ENCODE results near the gene TPH2. TPM values are rescaled to one million over a fixed set of nuclear protein-coding genes. Genes with fewer than 3 reads are reported as not detected.

The TPH2 gene
- total and polyA plus RNA-seq, 4 donors = not detected

- H3K9me3 ChIP-seq (ENCODE audit: control insufficient read depth in 4 of 4, low read length in 3 of 4) = no peaks in the 10 kb centered on the region
- H3K4me1 ChIP-seq (ENCODE audit: control insufficient read depth in 4 of 4, insufficient read depth in 4 of 4, low read length in 3 of 4) = peaks cover 4 to 15% (median 11%) of the 10 kb centered on the region in 4 donors
- H3K27me3 ChIP-seq (ENCODE audit: control insufficient read depth in 4 of 4, insufficient read depth in 4 of 4, low read length in 3 of 4) = no peaks in the 10 kb centered on the region
- no peak overlapping the region for H3K9ac ChIP-seq (ENCODE audit: low read depth in 1 of 2, low read length in 2 of 2)
- no peak for DNase-seq (ENCODE audit: low spot score)
- H3K36me3 ChIP-seq (ENCODE audit: control insufficient read depth in 4 of 4, insufficient read depth in 3 of 4, low read depth in 1 of 4, low read length in 3 of 4) = no peaks in the 10 kb centered on the region
- H3K27ac ChIP-seq (ENCODE audit: low read depth in 1 of 2, low read length in 2 of 2) = no peak overlapping the region
- TF ChIP-seq RXRA (IDR thresholded peaks at IDR 0.05) = no peak
- WGBS = 82% methylated on average over 3 of the region's 3 CpGs
- no peak overlapping the region for H3K4me3 ChIP-seq (ENCODE audit: low read depth in 1 of 3, low read length in 3 of 3)
Measured at GRCh38 chr12:71948390-71948789, 9.7 kb downstream of the TPH2 start.

- no peaks in the 10 kb centered on the region for H3K36me3 ChIP-seq (ENCODE audit: control insufficient read depth in 4 of 4, insufficient read depth in 3 of 4, low read depth in 1 of 4, low read length in 3 of 4)
- no peak for DNase-seq (ENCODE audit: low spot score)
- H3K4me3 ChIP-seq (ENCODE audit: low read depth in 1 of 3, low read length in 3 of 3) = no peak overlapping the region
- H3K9ac ChIP-seq (ENCODE audit: low read depth in 1 of 2, low read length in 2 of 2) = no peak overlapping the region
- WGBS = 77% methylated on average over 3 of the region's 3 CpGs
- H3K9me3 ChIP-seq (ENCODE audit: control insufficient read depth in 4 of 4, low read length in 3 of 4) = no peaks in the 10 kb centered on the region
- H3K4me1 ChIP-seq (ENCODE audit: control insufficient read depth in 4 of 4, insufficient read depth in 4 of 4, low read length in 3 of 4) = peaks cover 6 to 26% (median 19%) of the 10 kb centered on the region in 4 donors
- no peaks in the 10 kb centered on the region for H3K27me3 ChIP-seq (ENCODE audit: control insufficient read depth in 4 of 4, insufficient read depth in 4 of 4, low read length in 3 of 4)
- H3K27ac ChIP-seq (ENCODE audit: low read depth in 1 of 2, low read length in 2 of 2) = no peak overlapping the region
- TF ChIP-seq HNF4A (conservative IDR thresholded peaks at IDR 0.05) = no peak
- TF ChIP-seq GABPA (IDR thresholded peaks at IDR 0.05 in 1 of 2, conservative IDR thresholded peaks at IDR 0.05 in 1 of 2) = no peak
- TF ChIP-seq RXRA (IDR thresholded peaks at IDR 0.05) = no peak
- TF ChIP-seq SP1 (IDR thresholded peaks at IDR 0.05) = no peak
- TF ChIP-seq NR2F2 (IDR thresholded peaks at IDR 0.05) = no peak
- TF ChIP-seq, protein P1, sequence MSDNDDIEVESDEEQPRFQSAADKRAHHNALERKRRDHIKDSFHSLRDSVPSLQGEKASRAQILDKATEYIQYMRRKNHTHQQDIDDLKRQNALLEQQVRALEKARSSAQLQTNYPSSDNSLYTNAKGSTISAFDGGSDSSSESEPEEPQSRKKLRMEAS (IDR thresholded peaks at IDR 0.05) = no peak
- no peak for TF ChIP-seq FOXA2 (IDR thresholded peaks at IDR 0.05)
- no peak for TF ChIP-seq HNF4G (IDR thresholded peaks at IDR 0.05)
- TF ChIP-seq ATF3 (IDR thresholded peaks at IDR 0.05) = no peak
- TF ChIP-seq EGR1 (IDR thresholded peaks at IDR 0.05; ENCODE audit: low read depth in 2 of 2) = no peak
- TF ChIP-seq REST (IDR thresholded peaks at IDR 0.05) = no peak
- no peak for TF ChIP-seq YY1 (IDR thresholded peaks at IDR 0.05)
- no peak for TF ChIP-seq CTCF (IDR thresholded peaks at IDR 0.05; ENCODE audit: low read depth, low read length, missing input control)
Measured at GRCh38 chr12:71949646-71950045, 11.0 kb downstream of the TPH2 start.

DNA sequence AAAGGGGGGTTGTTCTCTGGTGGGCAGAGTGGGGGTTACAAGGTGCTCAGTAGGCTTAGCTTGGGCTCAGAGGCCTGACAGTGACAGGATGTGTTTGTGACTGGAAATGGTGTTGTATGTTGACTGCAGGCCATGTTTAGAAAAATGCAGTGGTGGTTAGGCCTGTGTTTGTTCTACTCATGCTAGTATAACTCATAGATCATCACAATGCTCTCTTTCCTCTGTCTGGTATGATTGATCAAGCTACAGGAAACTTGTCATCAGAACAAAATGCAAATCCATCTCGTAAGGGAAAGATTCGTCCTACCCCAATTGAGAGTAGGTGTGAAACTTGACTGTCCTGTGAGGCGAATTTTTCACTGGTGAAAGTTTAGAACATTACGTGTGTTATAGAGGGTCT lies 11.8 kb downstream of the TPH2 start:
- Histone ChIP-seq H3K36me3 (ENCODE audit: control insufficient read depth in 4 of 4, insufficient read depth in 3 of 4, low read depth in 1 of 4, low read length in 3 of 4) (no peaks in the 10 kb centered on the region), H3K4me1 (ENCODE audit: control insufficient read depth in 4 of 4, insufficient read depth in 4 of 4, low read length in 3 of 4) (peaks cover 6 to 34% (median 24%) of the 10 kb centered on the region in 4 donors), H3K9ac (ENCODE audit: low read depth in 1 of 2, low read length in 2 of 2) (no peak overlapping the region), H3K27me3 (ENCODE audit: control insufficient read depth in 4 of 4, insufficient read depth in 4 of 4, low read length in 3 of 4) (no peaks in the 10 kb centered on the region), H3K27ac (ENCODE audit: low read depth in 1 of 2, low read length in 2 of 2) (no peak overlapping the region), H3K4me3 (ENCODE audit: low read depth in 1 of 3, low read length in 3 of 3) (no peak overlapping the region), H3K9me3 (ENCODE audit: control insufficient read depth in 4 of 4, low read length in 3 of 4) (no peaks in the 10 kb centered on the region)
- DNase-seq (ENCODE audit: low spot score) = no peak
- 92% methylated on average over 4 of the region's 4 CpGs for WGBS
- TF ChIP-seq EGR1 (IDR thresholded peaks at IDR 0.05; ENCODE audit: low read depth in 2 of 2) = no peak
- no peak for TF ChIP-seq SP1 (IDR thresholded peaks at IDR 0.05)
- TF ChIP-seq JUND (IDR thresholded peaks at IDR 0.05) = no peak
- TF ChIP-seq HNF4A (conservative IDR thresholded peaks at IDR 0.05) = no peak
- TF ChIP-seq ATF3 (IDR thresholded peaks at IDR 0.05) = no peak
- TF ChIP-seq, protein P1 (IDR thresholded peaks at IDR 0.05) = no peak
- TF ChIP-seq GABPA (IDR thresholded peaks at IDR 0.05 in 1 of 2, conservative IDR thresholded peaks at IDR 0.05 in 1 of 2) = no peak
- no peak for TF ChIP-seq YY1 (IDR thresholded peaks at IDR 0.05)
- TF ChIP-seq HNF4G (IDR thresholded peaks at IDR 0.05) = no peak
- TF ChIP-seq REST (IDR thresholded peaks at IDR 0.05) = no peak
- TF ChIP-seq NR2F2 (IDR thresholded peaks at IDR 0.05) = no peak
- TF ChIP-seq FOXA2 (IDR thresholded peaks at IDR 0.05) = no peak

All from liver (tissue), 9 donors.